HG02981 (cell line): ENCODE measurements around the gene TEX55.
A peak's percentile ranks its signal among the peaks of the same experiment; 100 is the strongest.
"Not testable (repeated sequence)": the region's sequence is repeated elsewhere in the genome, so short reads cannot be mapped to it uniquely, and the experiment has no call there.

Experiments used
- ATAC-seq: cut with Tn5 transposase; IDR thresholded peaks from one replicate; pipeline ENCODE4 v1.9.1; 2021; ENCODE audit warnings: mild to moderate bottlenecking, moderate library complexity; ENCODE audit not compliant: unreplicated experiment

The TEX55 gene

GRCh38 chr3:119145500-119146167 lies at the start of gene TEX55:
TSS of gene TEX55 (plus strand) at chr3:119146165. CDS start at chr3:119146190, 25 bp downstream.
- ATAC-seq: peak; percentile 71

- ATAC-seq: no peak
Observed at GRCh38 chr3:119098003-119098402, 48.0 kb upstream of the TEX55 start.

- ATAC-seq: no peak
Observed at GRCh38 chr3:119098619-119099222, 47.2 kb upstream of the TEX55 start.

GRCh38 chr3:119099785-119100184 lies 46.2 kb upstream of the TEX55 start:
- ATAC-seq: no peak

- no peak for ATAC-seq
Observed at GRCh38 chr3:119104031-119104430, 41.9 kb upstream of the TEX55 start.

- not testable (repeated sequence) for ATAC-seq
Observed at GRCh38 chr3:119118330-119118729, 27.6 kb upstream of the TEX55 start.

GRCh38 chr3:119120480-119120879 lies 25.5 kb upstream of the TEX55 start:
- ATAC-seq: no peak

- ATAC-seq: no peak
Observed at GRCh38 chr3:119122350-119122749, 23.6 kb upstream of the TEX55 start.

GRCh38 chr3:119125342-119125741 lies 20.6 kb upstream of the TEX55 start:
- no peak for ATAC-seq

- no peak for ATAC-seq
Observed at GRCh38 chr3:119125742-119126504, 20.0 kb upstream of the TEX55 start.

GRCh38 chr3:119130291-119130690 lies 15.7 kb upstream of the TEX55 start:
- not testable (repeated sequence) for ATAC-seq

- not testable (repeated sequence) for ATAC-seq
Observed at GRCh38 chr3:119132291-119132690, 13.7 kb upstream of the TEX55 start.

GRCh38 chr3:119139360-119139759 lies 6.6 kb upstream of the TEX55 start:
- ATAC-seq: not testable (repeated sequence)

- no peak for ATAC-seq
Observed at GRCh38 chr3:119140466-119140865, 5.5 kb upstream of the TEX55 start.

GRCh38 chr3:119145128-119145499 lies 851 bp upstream of the TEX55 start:
- ATAC-seq: peak; percentile 26

- no peak for ATAC-seq
Observed at GRCh38 chr3:119146578-119147375, 812 bp downstream of the TEX55 start.

GRCh38 chr3:119147494-119147893 lies 1.5 kb downstream of the TEX55 start:
- no peak for ATAC-seq

- ATAC-seq: no peak
Observed at GRCh38 chr3:119148493-119149180, 2.7 kb downstream of the TEX55 start.

- no peak for ATAC-seq
Observed at GRCh38 chr3:119149484-119149883, 3.5 kb downstream of the TEX55 start.

GRCh38 chr3:119156868-119157267 lies 10.9 kb downstream of the TEX55 start:
- no peak for ATAC-seq

- no peak for ATAC-seq
Observed at GRCh38 chr3:119157971-119158370, 12.0 kb downstream of the TEX55 start.
